Stimulated activated CD8-positive, alpha-beta memory T cell treated with anti-CD3 and anti-CD28 coated beads, Interleukin-7, amount 100 ng/mL, for 1 hour (primary cell): Measurements from ENCODE around the gene ODF2L.

Experiments
- DNase-seq, 2 donors: peaks; one replicate each; pipeline ENCODE4 v3.0.0-alpha.2; 2020; ENCODE audit warnings: low read depth in 2 of 2

ODF2L gene

GRCh38 chr1:86395751-86396497 is at the start of gene ODF2L:
TSS of gene ODF2L (minus strand) at chr1:86396323. CDS start at chr1:86387027, 9,296 bp downstream.
- peak; percentile 67 to 79 for DNase-seq

DNA sequence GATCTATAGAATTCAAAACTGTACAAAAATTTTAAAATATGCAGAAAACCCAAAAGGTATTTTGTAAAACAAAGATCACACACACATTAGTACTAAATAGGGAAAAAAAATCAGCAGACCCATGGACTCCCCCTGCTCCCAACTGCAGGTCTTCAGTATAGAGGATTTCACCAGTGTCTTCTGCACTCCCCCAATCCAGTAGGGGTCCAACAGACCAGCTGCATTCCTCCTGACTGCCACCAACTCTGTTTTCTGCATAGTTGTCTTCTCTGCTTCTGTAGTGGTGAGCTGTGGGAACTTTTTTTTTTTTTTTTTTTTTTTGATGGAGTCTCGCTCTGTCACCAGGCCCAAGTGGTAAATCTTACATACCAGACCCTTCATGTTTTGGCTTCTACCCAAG is 49.8 kb upstream of the ODF2L start:
- no peak for DNase-seq

- no peak for DNase-seq
These were observed 45.9 kb upstream of the ODF2L start for GRCh38 chr1:86441997-86442396.

GRCh38 chr1:86441581-86441980 is 45.5 kb upstream of the ODF2L start:
- no peak for DNase-seq

- no peak for DNase-seq
These were observed 39.9 kb upstream of the ODF2L start for GRCh38 chr1:86436041-86436440.

DNA sequence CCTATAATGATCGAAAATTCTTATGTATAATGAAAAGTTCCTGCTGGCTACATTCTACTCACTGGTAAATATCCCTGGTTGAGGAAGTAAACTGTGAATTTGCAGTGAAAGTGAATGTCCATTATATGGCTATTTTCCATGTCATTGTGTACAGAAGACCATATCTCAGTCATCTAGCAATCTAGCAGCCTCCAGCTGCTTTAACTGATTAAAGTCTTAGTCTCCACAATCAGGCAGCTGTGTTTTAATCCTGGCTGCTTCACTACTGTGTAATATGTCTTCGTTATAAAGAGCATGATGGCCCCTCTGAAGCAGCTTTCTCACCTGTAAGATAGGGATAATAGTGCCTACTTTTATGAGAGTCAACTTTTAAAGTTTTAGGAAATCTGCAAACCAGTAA is 39.2 kb upstream of the ODF2L start:
- DNase-seq, result no peak

DNA sequence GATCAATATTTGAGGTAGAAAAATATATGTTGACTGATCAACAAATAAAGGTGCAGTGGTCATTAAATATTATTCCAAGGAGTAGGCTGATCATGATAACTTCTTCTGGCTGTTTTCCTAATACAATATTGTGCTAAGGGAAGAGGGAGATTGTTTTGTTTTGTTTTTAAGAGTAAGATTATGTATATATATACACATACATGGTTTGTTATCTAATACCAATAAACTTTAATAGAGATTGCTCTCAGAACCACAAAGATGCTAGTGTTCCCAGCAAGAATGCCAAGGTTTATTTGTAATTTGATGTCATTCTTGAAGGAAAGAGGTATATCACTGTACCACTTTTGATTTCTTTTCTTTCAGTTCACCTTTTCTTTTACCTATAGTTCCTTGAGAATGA is 37.9 kb upstream of the ODF2L start:
- DNase-seq, result no peak

DNA sequence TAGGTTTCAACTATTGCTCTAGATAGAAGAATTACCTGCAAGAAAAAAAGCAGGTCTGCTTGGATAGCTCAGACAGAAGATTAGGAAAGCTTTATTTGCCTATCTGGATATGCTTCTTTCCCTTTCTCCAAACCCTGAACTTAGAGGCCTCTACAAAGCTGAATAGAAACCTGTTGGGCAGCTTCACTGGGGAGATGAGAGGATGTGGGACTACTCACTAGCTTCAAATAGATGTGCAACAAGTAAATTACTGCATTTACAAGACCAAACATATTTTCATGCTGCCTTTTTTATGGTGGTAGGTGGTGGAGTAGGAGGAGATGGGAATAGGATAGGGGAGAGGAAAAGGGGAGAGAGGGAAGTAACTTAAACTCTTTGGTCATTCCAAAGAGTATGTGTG is 34.3 kb upstream of the ODF2L start:
- no peak for DNase-seq

- DNase-seq, result no peak
These were observed 33.7 kb upstream of the ODF2L start for GRCh38 chr1:86429835-86430234.

GRCh38 chr1:86429122-86429725 is 33.1 kb upstream of the ODF2L start:
- DNase-seq, result no peak

DNA sequence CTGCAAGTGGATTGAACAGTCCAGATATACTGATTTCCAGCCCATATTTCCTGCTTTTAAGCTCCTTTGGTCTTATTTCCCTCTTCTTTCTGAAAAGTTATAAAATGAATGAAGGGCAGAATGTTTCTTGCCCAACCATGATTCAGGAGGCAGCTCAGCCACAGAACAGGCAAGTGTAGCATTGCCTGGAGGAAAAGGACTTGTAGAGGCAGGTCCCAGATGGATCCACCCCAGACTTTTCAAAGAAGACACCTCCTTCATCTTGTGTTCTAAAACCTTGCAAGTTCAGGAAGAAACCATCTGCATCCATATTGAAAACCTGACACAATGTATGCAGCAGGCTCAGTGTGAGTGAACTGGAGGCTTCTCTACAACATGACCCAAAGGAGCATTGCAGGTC is 27.8 kb upstream of the ODF2L start, which contains the start of gene CLCA2:
TSS of gene CLCA2 (plus strand) at position 299 of the 400 bp plus-strand sequence. CDS start at position 376, 77 bp downstream.
- DNase-seq, result no peak

GRCh38 chr1:86423473-86423872 is 27.4 kb upstream of the ODF2L start:
- DNase-seq, result no peak

- DNase-seq, result no peak
These were observed 25.6 kb upstream of the ODF2L start for GRCh38 chr1:86421601-86422280.

DNA sequence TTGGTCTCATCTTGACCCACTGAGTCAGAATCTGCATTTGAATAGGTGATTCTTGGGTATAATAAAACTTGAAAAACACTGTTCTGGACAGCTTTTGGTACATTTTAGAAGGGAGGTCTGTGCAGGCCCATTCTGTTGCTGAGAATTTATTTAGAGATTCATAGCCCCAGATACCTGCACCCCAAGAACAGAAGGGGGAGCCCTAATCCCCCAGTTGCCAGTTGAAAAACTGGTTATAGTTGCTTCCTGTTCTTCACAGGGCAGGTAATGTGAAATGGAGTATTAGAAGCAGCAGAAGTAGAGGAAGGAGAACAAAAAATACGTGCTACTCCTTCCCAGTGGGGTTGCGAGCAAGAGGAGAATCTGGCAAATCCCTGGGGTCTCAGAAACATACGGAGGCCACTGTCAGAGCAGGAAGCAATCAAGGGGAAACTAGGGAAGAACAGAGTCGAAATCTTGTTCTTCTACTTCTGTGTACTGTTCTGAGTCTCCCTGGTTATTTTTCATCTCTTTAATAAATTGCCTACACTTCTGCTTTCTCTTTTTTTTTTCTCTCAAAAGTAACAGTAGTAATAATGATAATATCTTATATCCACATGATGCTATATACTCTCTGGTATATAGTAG is 23.3 kb upstream of the ODF2L start:
- DNase-seq, result no peak

GRCh38 chr1:86416343-86416742 is 20.2 kb upstream of the ODF2L start:
- DNase-seq, result no peak

GRCh38 chr1:86410879-86411278 is 14.8 kb upstream of the ODF2L start:
- DNase-seq, result no peak

- no peak for DNase-seq
These were observed 13.4 kb upstream of the ODF2L start for GRCh38 chr1:86409416-86410021.

DNA sequence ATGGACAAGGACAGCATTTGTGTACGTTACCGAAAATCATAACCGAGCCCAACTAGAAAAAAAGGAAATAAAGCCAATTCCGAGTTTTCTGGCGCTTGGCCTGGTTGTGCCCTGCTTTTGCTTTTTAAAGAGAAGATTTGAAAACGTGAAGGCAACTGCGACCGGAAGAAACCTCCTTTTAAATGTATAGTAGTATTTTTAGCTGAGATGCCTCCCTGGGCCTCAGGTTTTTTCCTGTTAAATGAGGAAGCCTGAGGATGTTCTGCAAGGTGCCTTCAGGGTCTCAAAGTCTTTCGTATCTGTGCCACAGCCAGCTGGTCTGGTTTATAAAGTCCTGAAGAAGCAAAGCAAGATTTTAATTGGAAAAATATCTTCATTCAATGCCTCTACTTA is 371 bp upstream of the ODF2L start:
- DNase-seq, result no peak

DNA sequence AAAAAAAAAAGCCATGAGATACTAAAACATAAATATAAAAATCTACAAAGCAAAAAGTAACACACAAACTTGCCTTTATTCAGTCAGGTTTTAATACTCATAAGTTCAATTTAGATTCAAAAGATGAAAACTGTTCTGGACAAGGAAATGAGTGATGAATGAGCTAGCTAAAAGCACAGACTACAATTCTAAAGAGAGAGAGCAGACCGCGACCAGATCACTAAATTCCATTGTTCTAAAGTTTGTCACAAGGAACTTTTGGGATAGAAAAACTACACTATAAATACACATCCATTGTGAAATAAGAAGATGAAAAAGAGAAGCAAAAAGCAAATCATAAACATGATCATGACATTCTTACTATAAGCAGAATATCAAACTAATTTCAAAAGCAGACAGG is 1.7 kb downstream of the ODF2L start:
- DNase-seq, result no peak

- DNase-seq, result no peak
These were observed 6.8 kb downstream of the ODF2L start for GRCh38 chr1:86389307-86389706.

GRCh38 chr1:86388777-86389176 is 7.3 kb downstream of the ODF2L start:
- DNase-seq, result no peak
